Measurements from ENCODE around the gene BPI.

- TF ChIP-seq EZH2phosphoT487 (IDR thresholded peaks at IDR 0.05; ENCODE audit: insufficient read depth, low read depth): no peak
- TF ChIP-seq EZH2 (IDR thresholded peaks at IDR 0.05; ENCODE audit: insufficient read depth, poor library complexity, severe bottlenecking): no peak
Observed at GRCh38 chr20:38277691-38278090, 26.3 kb upstream of the BPI start.

Measured in GM23248 (cell line).